GM18520 (cell line): ENCODE results near the gene SFXN5.
A peak's percentile ranks its signal among the peaks of the same experiment; 100 is the strongest.

Experiments
- ATAC-seq: cut with Tn5 transposase; IDR thresholded peaks from one replicate; pipeline ENCODE4 v1.9.1; 2021; ENCODE audit not compliant: unreplicated experiment

SFXN5 gene

DNA sequence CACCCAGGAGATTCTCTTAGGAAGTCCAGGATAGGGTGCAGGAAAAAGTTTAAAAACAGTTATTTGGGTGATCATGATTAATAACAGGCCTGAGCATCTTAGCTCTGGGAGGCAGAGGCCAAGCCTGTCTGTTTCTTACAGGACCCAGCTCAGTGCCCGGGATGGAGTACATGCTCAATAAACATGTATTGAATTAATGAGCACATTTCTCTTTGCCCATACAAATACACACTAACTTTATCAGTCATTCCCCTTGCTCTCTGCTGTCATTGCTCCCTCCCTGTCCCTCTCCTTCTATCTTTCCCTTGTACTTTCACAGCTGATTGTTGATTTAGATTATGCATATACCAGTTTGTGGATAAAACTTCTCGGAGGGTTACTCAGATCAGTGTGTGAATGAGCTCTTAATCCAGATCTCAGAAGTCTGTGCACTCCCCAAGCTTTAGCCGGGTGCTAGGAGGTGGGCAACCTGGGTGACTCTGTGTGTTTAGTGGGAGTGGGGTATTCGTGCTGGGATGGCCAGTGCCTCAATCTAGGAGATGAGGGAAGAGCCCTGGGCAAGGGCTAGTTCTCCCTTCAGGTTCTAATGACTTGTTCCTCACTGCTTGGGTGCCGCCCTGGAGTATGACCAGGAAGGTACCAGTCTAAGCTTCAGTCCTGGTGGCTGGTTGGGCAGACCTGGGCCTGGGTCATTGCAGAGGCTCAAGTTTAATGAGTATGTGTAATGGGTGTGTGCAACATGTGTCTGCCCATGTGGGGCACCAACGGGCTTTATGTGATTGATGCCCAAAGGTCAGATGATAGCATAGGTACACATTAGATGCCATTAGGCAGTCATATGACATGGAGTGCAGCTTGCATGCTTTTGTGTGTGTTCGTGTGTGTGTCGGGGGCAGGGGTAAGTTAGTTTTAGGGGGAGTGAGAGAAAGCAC, 143.6 kb downstream of the SFXN5 start:
- no peak for ATAC-seq

DNA sequence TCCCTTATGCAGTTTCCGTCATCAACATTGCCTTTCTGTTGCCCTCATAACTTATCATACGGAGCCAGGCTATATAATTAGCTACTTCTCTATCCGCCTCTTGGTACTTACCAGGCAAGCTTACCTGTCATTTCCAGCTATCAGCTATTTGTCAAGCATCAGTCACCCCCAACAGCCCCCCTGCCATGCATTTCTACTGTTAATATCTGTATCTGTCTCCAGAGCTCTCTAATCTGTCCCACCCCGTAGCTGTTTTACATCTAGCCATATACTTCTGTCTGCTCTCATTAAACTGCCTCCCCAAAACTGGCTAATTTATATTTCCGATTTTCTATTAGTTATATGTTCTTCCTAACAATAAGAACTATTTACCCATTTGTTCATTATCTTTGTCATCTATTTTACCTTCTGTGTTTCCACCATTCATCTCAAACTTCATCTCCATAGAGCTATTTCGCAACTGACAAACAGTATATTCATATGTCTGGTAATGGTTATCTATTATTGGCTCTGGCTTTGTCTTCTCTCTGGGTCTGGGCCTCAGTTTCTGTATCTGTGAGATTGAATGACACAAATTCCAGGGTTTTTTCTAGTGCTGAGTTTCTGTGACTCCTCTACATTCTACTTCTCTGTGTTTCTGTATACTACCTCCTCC, 144.6 kb downstream of the SFXN5 start:
- no peak for ATAC-seq

DNA sequence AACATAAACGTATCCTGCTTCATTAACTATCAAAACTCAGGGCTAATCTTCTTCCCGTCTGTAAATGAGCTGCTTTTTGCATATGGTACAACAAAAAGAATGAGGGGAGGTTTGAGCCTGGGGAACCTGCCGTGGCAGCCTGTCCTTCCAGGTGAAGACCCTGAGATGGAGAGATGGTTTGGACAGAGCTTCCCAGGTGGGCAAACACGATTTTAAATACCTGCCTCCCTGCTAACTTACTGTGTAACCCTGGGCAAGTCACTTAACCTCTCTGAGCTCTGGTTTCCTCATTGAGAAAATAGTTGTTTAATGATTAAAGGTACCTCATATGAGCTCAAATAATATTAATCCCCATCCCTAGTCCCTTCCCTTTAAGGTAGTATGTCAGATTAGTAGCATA, 145.1 kb downstream of the SFXN5 start:
- no peak for ATAC-seq

DNA sequence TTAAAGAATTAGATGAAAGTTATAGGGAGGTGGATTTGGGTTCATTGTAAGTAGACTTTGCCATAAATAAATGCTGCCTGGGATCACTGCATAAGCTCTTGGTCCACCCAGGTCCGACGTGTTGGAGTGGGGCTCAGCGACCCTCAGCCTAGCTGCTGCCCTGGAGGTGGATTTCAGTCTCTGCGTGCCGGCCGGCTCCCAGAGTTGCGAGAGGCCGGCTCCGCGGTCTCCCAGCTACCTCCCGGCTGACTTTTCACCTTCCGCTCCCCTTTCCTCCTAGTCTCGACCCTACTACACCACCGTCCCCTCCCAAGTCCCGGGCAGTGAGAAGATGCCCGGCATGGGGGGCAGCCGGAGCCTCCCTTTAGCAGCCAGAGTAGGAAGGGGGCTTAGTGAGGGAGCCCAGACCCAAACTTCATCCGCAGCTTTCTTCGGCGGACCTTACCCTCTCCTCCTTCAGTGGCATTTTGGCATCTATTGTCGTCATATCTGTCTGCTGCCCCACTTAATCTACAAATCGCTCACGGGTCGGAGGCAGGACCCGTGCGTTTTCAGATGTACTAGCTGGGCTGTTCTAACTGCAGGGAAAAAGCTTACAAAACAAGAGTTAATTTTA, 146.1 kb downstream of the SFXN5 start:
- no peak for ATAC-seq

DNA sequence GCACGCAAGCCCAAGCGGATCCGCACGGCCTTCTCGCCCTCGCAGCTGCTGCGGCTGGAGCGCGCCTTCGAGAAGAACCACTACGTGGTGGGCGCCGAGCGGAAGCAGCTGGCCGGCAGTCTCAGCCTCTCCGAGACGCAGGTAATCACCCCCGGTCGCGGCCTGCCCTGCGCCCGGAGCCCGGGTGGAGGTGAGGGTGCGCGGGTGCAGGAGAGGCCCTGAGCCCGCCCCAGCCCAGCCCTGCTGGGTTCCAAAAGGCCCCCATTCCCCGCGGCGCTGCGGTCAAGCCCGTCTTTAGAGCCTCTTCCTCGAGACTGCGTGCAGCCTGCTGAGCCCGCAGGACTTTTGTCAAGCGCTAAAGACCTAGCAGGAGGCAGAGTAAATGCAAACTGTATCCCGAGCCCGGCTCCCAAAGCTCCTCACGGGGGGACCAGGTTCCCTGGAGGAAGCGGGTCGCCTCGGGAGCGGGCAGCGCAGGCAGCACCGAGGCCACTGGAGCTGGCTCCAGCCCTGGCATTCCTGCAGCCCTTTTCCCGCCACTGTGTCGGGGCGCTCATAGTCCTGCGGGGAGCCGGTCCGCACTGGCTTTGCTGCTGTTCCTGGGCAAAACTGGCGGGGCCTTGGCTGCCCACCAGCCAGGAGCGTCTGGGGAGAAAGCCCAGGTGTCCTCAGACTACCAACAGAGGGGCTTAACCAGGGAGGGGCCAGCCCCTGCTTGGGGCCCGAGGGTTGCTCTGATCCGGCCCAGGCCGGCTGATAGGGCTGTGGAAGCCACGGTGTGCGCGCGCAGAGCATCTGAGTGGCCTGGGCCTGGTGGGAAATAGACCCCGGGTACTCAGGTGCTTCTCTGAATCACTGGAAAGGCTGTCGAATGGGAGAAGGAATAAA, 146.9 kb downstream of the SFXN5 start:
- peak; percentile 32 for ATAC-seq

DNA sequence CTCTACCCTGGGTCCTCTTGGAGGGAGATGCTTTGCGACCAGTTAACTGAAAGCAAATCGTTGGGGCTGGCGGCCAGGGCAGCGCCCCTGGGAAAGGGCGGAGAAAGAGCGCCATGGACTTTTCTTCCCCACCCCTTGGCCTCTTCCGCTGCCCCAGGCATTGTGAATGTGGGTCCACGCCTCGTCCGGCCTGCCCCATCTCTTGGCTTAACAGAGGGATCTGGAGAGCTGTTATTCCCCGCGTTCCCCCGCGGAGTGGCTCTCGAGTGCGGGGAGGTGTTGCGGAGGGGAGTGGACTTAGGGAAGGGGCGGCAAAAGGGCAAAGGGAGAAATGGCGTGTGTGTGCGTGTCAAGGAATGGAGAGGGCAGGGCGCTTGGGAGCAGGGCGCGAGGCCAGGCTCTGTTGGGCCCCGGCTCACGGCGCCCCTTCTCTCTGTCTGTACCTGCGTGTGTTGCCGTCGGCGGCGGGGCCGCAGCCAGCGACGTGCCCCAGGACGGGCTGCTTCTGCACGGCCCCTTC, 147.6 kb downstream of the SFXN5 start:
- ATAC-seq = no peak

DNA sequence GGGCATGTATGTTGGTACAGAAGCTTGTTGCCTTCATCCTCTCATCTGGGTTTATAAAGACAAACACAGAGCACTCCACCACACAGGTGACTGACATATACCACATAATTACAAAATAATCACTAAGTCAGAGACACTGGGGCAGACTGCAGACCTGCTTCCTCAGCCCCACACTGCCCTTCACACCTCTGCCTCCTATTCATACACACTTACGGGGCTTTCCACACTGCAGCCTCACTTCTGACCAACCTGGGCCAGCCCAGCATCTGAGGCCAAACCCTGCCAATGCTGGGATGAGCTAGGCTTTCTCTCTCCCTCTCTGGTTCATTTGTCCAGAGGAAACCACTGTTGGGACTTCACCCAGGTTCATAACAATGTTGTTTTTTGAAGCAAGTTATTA, 149.7 kb downstream of the SFXN5 start:
- peak; percentile 29 for ATAC-seq

DNA sequence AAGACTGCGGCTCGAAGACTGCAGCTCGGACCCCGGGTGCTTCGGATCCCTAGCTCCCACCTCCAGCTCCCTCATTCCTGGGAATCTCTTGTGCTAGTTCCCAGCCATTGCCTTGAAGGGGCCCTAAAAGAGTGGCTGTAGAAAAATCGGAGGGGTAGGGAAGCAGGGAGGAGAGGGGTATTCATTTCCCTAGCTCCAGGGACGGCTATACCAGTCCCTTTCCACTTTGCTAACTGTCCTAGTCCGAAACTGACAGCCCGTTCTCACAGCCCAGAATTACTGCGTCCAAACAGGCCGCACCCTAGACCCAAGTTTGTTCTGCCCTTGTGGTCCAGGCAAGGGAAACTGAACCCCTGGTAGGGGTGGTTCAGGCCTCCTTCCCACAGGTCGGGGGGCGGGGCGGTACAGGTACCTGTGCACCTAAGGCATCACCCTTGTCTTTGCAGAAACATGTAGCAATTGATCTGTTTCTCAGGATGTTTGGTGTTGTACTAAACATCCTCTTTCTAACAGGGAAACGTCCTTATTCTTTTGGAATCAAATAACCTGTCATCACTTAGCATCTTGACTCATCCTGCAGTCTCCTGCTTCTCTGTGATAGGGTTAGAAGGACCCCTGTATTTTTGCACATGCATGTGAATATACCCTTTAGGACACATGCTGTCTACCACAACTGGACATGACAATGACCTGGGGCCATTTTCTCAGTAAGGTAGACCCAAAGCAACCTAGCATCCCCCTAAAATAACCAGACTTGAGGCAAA, 150.2 kb downstream of the SFXN5 start:
- no peak for ATAC-seq

DNA sequence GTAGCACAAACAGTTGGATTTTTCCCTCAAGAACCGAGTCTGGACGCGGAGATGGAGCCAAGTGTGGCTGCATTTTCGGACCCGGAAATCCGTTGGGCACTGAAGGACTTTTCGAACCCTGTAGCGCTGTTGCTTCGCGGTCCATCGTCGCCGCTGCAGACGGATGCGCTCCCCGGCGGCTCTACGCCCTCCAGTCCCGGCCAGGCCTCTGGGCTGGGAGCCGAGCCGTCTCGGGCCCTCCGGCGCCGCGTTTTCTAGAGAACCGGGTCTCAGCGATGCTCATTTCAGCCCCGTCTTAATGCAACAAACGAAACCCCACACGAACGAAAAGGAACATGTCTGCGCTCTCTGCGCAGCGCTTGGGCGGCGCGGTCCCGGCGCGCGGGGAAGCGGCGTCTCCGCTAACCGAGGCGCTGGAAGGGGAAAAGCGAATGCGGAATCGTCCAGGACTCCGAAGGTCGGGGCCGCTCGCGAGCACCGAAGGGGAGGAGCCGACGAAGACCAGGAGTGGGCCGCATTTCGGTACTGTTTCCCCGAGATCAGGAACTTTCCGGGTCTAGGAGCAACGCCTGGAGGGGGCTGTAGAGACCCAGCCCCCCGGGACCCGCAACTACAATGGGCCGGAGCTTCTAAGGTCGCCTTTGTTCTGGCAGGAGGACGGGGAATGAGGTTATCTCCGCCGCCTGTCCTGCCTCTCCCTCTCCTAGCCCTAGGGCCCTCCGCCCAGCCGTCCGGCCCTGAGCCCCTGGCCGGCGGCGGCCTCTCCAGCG, 151.0 kb downstream of the SFXN5 start:
- ATAC-seq = no peak

DNA sequence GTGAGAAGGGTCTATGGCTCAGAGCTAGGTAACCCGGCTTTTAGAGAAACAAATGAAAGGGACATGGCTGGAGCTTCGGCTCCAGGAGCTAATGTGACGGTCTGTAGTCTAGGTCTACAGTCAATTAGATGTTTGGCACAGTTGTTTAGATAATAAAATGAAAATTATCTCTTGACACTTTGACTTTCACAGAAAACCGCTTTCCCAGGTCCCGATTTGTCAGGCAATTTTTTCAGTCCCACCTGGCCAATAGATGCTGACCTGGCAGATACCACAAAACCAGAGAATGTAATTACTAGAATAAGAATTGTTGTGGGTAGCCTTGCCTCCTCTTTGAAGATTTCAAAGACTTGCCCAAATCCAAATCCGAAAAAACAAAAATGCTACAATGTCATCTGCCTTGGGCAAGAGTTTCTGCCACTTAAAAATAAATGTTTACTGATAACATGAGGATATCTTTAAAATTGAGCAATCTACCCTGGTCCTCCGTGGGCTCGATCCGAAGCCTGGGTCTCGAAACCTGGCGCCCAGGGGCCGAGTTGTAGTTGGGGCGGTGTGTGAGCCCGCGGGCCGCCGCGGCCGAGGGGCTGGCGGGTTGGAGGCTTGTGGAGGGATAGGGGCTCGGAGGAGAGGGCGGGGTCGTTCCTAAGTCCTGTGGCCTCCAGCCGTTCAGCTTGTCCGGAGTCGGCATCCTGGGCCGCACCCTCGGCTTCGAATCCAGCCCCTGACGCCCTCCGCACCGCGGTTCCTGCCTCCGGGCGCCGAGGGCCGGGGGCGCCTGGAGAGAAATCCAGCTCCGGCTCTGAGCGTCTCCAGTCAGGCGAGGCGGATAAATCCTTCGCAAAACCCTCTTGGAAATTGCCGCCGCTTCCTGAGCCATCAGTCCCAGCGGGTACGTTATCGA, 151.8 kb downstream of the SFXN5 start:
- ATAC-seq = no peak

DNA sequence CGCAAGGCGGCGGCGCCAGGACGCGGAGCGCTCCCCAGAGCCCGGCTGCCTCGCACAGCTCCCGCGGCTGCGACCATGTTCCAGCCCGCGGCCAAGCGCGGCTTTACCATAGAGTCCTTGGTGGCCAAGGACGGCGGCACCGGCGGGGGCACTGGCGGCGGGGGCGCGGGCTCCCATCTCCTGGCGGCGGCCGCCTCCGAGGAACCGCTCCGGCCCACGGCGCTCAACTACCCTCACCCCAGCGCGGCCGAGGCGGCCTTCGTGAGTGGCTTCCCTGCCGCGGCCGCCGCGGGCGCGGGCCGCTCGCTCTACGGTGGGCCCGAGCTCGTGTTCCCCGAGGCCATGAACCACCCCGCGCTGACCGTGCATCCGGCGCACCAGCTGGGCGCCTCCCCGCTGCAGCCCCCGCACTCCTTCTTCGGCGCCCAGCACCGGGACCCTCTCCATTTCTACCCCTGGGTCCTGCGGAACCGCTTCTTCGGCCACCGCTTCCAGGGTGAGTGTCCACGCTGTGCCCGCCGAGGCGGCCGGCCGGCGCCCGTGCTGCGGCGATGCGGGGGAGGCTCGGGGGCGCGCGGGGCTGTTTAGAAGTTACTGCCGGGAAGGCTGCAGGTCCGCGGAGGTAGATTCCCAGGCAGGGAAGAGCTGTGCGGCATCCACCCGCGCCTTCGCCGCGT, 153.5 kb downstream of the SFXN5 start:
- ATAC-seq = no peak

DNA sequence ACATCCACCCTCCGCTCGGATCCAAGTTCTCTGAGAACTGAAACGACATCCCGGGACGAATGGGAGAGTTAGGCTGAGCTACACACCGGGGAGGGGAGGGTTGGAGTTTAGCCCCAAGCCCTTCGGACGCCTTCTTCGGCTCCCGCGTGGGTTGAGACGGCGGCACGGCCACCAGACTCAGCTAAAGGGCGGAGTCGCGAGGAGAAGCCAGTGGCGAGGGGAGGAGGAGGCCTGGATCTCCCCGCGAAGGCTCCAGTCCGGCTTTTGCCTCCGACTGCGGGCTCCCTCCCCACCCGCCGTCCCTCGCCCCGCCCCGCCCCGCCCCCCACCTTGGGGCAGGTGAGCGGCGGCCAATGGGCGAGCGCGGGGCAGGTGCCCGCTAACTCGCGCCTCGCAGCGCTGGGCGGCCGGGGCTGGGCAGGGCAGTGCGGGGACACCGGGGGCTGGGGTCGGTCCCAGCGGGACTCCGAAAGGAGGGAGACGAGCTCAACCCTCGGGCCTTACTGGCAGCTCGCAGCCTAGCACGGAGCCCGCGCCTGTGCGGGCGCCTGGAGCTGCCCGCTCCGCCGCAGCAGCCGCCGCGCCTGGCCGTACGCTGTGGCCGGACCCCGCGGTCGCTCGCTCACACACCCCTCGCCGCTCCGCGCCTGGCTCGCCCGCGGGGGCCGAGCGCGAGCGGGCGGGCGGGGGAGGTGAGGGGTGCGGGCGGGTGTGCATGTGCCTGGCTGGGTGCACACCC, 154.2 kb downstream of the SFXN5 start, which contains the start of gene EMX1:
EMX1 (plus strand) TSS at position 382 of the 739 bp plus-strand sequence; CDS start at position 716, 334 bp downstream.
- peak; percentile 26 for ATAC-seq

DNA sequence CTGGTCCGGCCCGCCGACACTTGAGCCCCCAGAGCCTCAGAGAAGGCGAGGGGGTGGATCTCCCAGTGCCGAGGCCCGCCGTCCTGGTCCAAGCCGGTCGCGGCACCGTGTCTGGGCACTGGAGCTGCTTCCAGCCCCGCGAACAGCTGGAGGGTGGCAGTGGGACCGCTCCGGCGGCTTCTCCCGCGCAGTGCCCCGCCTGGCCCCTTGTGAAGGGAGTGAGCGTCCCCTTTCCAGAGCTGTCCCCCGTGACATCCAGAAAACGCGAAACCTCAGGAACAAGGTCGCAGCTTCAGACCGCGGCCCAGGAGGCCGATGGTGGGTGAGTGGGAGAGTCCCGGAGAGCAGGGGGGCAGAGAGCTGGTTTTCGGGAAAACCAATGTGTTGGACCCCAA, 154.8 kb downstream of the SFXN5 start:
- peak; percentile 0 for ATAC-seq

DNA sequence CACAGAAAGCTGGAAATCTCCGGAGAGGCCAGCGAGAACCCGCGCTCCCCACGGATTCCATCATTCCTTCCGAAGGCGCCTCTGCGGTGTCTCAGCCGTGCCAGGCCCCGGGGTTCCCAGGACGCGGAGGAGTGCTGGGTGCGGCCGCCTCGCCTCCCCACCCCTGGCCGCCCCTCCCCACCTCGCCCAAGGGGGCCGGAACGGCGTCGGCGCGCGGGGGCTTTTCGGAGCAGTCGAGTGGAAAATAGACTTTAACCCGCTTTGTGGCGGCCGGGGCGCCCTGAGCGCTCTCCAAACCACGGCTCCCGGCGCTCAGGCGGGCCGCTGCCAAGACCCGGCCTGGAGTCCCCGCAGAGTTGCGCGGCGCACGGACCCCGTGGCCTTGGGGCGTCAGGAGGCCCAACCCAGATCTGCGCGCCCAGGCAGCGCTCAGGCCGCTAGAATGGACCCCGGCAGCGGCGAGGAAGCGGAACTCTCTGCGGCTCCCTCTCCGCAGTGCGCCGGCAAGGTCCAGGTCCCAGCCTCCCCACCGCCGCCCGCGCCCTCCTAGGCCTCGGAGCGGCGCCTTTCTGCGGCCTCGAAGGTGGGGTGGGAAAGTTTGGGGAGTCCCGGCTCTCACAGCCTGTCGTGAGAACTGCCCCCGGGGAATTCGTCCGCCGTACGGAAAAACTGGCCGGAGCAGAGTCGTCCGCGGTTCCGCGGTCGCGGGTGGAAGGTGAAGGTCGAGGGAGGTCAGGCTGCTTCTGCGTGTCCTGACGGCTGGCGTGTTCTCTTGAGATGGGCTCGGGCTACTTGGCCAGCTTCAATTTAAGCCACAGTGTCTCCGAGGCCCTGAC, 155.4 kb downstream of the SFXN5 start:
- peak; percentile 53 for ATAC-seq

DNA sequence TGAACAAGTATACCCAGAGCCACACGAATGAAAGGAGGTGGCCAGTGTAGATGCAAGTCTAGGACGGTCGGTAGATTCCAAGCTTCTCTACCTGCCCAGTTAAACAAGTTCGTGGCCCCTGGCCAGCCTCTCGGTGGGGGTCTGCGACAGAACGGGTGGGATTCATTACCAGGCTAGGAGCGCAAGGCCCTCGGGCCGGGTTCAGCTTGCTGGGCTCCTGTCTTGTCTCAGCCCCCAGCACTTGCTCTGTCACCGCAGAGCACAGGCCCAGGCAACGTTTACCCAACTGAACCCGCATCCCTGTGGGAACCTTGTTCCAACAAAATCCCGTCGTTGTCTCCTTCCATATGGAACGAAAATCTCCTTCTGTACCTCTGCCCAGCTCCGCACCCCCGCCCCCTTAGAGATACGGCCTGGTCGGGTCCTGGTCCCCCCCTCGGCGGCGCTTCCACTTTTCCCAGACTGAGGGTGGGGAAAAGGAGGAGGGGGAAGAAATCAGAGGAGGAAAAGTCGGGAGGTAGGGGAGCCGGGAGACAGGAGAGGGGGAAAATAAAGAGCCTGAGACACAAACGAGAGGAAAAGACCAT, 156.1 kb downstream of the SFXN5 start:
- ATAC-seq = no peak
